NCI-H69 (cell line): ENCODE measurements around the gene SCPEP1.
"Not testable (repeated sequence)": the region's sequence is repeated elsewhere in the genome, so short reads cannot be mapped to it uniquely, and the experiment has no call there.

Experiments
- DNase-seq: peaks from one replicate; lab custom pipeline; 2025; lab: John Stamatoyannopoulos, UW

The SCPEP1 gene

GRCh38 chr17:56977673-56978395 lies at the start of gene SCPEP1:
SCPEP1 (plus strand) TSS chr17:56978131; CDS start chr17:56978160, 29 bp downstream.
- peak; percentile 94 for DNase-seq

GRCh38 chr17:56928586-56928985 lies 49.3 kb upstream of the SCPEP1 start:
- DNase-seq = no peak

- peak; percentile 37 for DNase-seq
Measured at GRCh38 chr17:56929362-56929969, 48.5 kb upstream of the SCPEP1 start.

- DNase-seq = no peak
Measured at GRCh38 chr17:56930739-56931337, 47.1 kb upstream of the SCPEP1 start.

- DNase-seq = no peak
Measured at GRCh38 chr17:56933151-56933745, 44.7 kb upstream of the SCPEP1 start.

- no peak for DNase-seq
Measured at GRCh38 chr17:56933868-56934267, 44.1 kb upstream of the SCPEP1 start.

GRCh38 chr17:56934280-56934679 lies 43.7 kb upstream of the SCPEP1 start:
- DNase-seq = no peak

GRCh38 chr17:56935461-56935860 lies 42.5 kb upstream of the SCPEP1 start:
- no peak for DNase-seq

- DNase-seq = no peak
Measured at GRCh38 chr17:56936697-56937322, 41.1 kb upstream of the SCPEP1 start.

- DNase-seq = no peak
Measured at GRCh38 chr17:56937687-56938086, 40.2 kb upstream of the SCPEP1 start.

GRCh38 chr17:56938206-56938605 lies 39.7 kb upstream of the SCPEP1 start:
- not testable (repeated sequence) for DNase-seq

- DNase-seq = peak; percentile 71
Measured at GRCh38 chr17:56939869-56940484, 38.0 kb upstream of the SCPEP1 start.

GRCh38 chr17:56943505-56944125 lies 34.3 kb upstream of the SCPEP1 start:
- DNase-seq = no peak

- no peak for DNase-seq
Measured at GRCh38 chr17:56945938-56946505, 31.9 kb upstream of the SCPEP1 start.

GRCh38 chr17:56947741-56948140 lies 30.2 kb upstream of the SCPEP1 start:
- DNase-seq = no peak

- no peak for DNase-seq
Measured at GRCh38 chr17:56948491-56948890, 29.4 kb upstream of the SCPEP1 start.

GRCh38 chr17:56949595-56949994 lies 28.3 kb upstream of the SCPEP1 start:
- no peak for DNase-seq

GRCh38 chr17:56956992-56957391 lies 20.9 kb upstream of the SCPEP1 start:
- no peak for DNase-seq

GRCh38 chr17:56960596-56961538 lies 17.1 kb upstream of the SCPEP1 start, which contains the start of gene COIL:
COIL (minus strand) TSS chr17:56961050; CDS start chr17:56961019, 31 bp downstream.
- peak; percentile 98 for DNase-seq

GRCh38 chr17:56965241-56965640 lies 12.7 kb upstream of the SCPEP1 start:
- DNase-seq = not testable (repeated sequence)
